Gastrocnemius medialis (tissue), 4 donors: ENCODE measurements around the gene ZNF440. TPM values are rescaled to one million over a fixed set of nuclear protein-coding genes. Genes with fewer than 3 reads are reported as not detected.
"Not testable (repeated sequence)": the region's sequence is repeated elsewhere in the genome, so short reads cannot be mapped to it uniquely, and the experiment has no call there.

ENCODE experiments used
- ATAC-seq, 2 donors: fragments of 150-250 bp; one replicate each; pipeline ENCODE4 v1.9.1; 2016
- DNase-seq, 2 donors: peaks; one replicate each; pipeline ENCODE4 v3.0.0-alpha.2; 2019
- H3K27ac ChIP-seq, 4 donors: fragments of 200-600 bp; sonication (generic); 1 replicate in 1 of 4; 2 replicates in 3 of 4; pipeline ENCODE4 v1.5.1; 2016 to 2018; ENCODE audit warnings: mild to moderate bottlenecking in 2 of 4, moderate library complexity in 1 of 4
- H3K27me3 ChIP-seq, 3 donors: fragments of 200-600 bp; sonication (generic) in 2 of 3; 1 replicate in 1 of 3; 2 replicates in 2 of 3; pipeline versions ENCODE4 v1.5.1 to v1.6.0; 2016 to 2019; ENCODE audit warnings: mild to moderate bottlenecking in 1 of 3, moderate library complexity in 1 of 3
- H3K36me3 ChIP-seq, 2 donors: fragments of 200-600 bp; sonication (generic) in 1 of 2; one replicate each; pipeline ENCODE4 v1.5.1; 2017 to 2018
- H3K4me1 ChIP-seq, 2 donors: fragments of 200-600 bp; sonication (generic) in 1 of 2; one replicate each; pipeline ENCODE4 v1.5.1; 2016 to 2017; ENCODE audit warnings: mild to moderate bottlenecking in 2 of 2
- H3K4me3 ChIP-seq, 4 donors: fragments of 200-600 bp; sonication (generic) in 3 of 4; 1 replicate in 1 of 4; 2 replicates in 3 of 4; pipeline ENCODE4 v1.5.1; 2016 to 2019; ENCODE audit warnings: mild to moderate bottlenecking in 2 of 4
- H3K9me3 ChIP-seq, 3 donors: fragments of 200-600 bp; sonication (generic) in 2 of 3; 1 replicate in 1 of 3; 2 replicates in 2 of 3; pipeline ENCODE4 v1.5.1; 2016 to 2019
- POLR2A ChIP-seq, 2 donors: fragments of 450-650 bp; IDR thresholded peaks; one replicate each; pipeline ENCODE4 v1.6.1; 2017; ENCODE audit warnings: antibody characterized with exemption in 2 of 2, mild to moderate bottlenecking in 2 of 2, moderate library complexity in 2 of 2
- in situ Hi-C, 4 donors: fragments of 200-750 bp; cut with MboI; loops; one replicate each; pipeline versions ENCODE4 v1.15.0 to v1.8.0; 2017; ENCODE audit warnings: low sequenced_read_pairs in 4 of 4
- intact Hi-C: fragments of 100-400 bp; cut with DNase I; formaldehyde crosslinking; loops from one replicate; pipeline ENCODE4 v1.15.1; 2023; ENCODE audit warnings: low total_unique reads
- total RNA-seq, 4 donors: library from RNA; depleted of rRNA; stranded (reverse); fragments of >200 nt; gene quantifications; one replicate each; pipeline versions ENCODE4 v1.1.0 to v1.2.3, GENCODE V29; 2016
- TF ChIP-seq, protein P1 (sequence below), 5 experiments: fragments of 450-650 bp in 3 of 5; fragments of 200-600 bp in 2 of 5; sonication (generic) in 2 of 5; IDR thresholded peaks in 4 of 5; conservative IDR thresholded peaks in 1 of 5; 1 replicate in 4 of 5; 2 replicates in 1 of 5; pipeline ENCODE4 v1.5.1; 2016 to 2019; ENCODE audit warnings: antibody characterized with exemption in 5 of 5, mild to moderate bottlenecking in 3 of 5, moderate library complexity in 3 of 5

Gene ZNF440
- total RNA-seq, 4 donors from 2014 or later: 2.5 to 5.5 (median 4.2) TPM

- in situ Hi-C loops: no loop called here
- Histone ChIP-seq H3K4me1 (no peaks in the 10 kb centered on the region), H3K9me3 (no peaks in the 10 kb centered on the region), H3K27ac (no peak overlapping the region), H3K27me3 (no peaks in the 10 kb centered on the region), H3K4me3 (no peak overlapping the region), H3K36me3 (no peaks in the 10 kb centered on the region)
- TF ChIP-seq, protein P1, sequence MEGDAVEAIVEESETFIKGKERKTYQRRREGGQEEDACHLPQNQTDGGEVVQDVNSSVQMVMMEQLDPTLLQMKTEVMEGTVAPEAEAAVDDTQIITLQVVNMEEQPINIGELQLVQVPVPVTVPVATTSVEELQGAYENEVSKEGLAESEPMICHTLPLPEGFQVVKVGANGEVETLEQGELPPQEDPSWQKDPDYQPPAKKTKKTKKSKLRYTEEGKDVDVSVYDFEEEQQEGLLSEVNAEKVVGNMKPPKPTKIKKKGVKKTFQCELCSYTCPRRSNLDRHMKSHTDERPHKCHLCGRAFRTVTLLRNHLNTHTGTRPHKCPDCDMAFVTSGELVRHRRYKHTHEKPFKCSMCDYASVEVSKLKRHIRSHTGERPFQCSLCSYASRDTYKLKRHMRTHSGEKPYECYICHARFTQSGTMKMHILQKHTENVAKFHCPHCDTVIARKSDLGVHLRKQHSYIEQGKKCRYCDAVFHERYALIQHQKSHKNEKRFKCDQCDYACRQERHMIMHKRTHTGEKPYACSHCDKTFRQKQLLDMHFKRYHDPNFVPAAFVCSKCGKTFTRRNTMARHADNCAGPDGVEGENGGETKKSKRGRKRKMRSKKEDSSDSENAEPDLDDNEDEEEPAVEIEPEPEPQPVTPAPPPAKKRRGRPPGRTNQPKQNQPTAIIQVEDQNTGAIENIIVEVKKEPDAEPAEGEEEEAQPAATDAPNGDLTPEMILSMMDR (IDR thresholded peaks at IDR 0.05 in 4 of 5, conservative IDR thresholded peaks at IDR 0.05 in 1 of 5): no peak
- TF ChIP-seq POLR2A (IDR thresholded peaks at IDR 0.05): no peak
- intact Hi-C loops: no loop called here
- ATAC-seq: no peak
- DNase-seq: no peak
Measured at GRCh38 chr19:11856596-11857250, 42.6 kb downstream of the ZNF440 start.

DNA sequence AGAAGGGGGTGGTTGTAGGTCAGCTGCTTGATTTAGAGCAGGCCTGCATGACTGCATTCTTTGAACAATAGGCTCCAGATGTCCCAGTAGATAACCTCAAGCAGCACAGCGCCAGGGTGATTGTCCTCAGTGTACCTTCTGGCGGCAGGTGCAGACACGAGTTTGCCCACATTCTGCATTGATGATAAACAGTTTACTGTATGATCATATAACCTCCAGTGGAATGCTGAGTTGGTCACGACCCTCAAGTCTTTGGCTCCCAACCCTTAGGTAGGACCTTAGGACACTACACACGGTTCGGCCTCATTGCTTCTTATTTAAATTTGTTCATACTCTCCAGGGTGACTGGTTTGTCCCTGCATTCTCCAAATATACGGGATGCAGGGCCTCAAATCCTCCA, 46.6 kb downstream of the ZNF440 start:
- TF ChIP-seq, protein P1 (IDR thresholded peaks at IDR 0.05 in 4 of 5, conservative IDR thresholded peaks at IDR 0.05 in 1 of 5): no peak
- no peak for TF ChIP-seq POLR2A (IDR thresholded peaks at IDR 0.05)
- in situ Hi-C loops: no loop called here
- H3K27me3 ChIP-seq: no peaks in the 10 kb centered on the region
- H3K36me3 ChIP-seq: no peaks in the 10 kb centered on the region
- H3K27ac ChIP-seq: no peak overlapping the region
- DNase-seq (no peak), ATAC-seq (no peak)
- H3K9me3 ChIP-seq: no peaks in the 10 kb centered on the region
- no peaks in the 10 kb centered on the region for H3K4me1 ChIP-seq
- no peak overlapping the region for H3K4me3 ChIP-seq
- intact Hi-C loops: no loop called here

GRCh38 chr19:11861301-11861700, 47.2 kb downstream of the ZNF440 start:
- Histone ChIP-seq H3K9me3 (no peaks in the 10 kb centered on the region), H3K27ac (no peak overlapping the region), H3K4me1 (no peaks in the 10 kb centered on the region), H3K36me3 (no peaks in the 10 kb centered on the region), H3K27me3 (no peaks in the 10 kb centered on the region), H3K4me3 (no peak overlapping the region)
- DNase-seq (no peak), ATAC-seq (no peak)
- in situ Hi-C loops: no loop called here
- intact Hi-C loops: no loop called here
- TF ChIP-seq, protein P1 (IDR thresholded peaks at IDR 0.05 in 4 of 5, conservative IDR thresholded peaks at IDR 0.05 in 1 of 5): no peak
- TF ChIP-seq POLR2A (IDR thresholded peaks at IDR 0.05): no peak

DNA sequence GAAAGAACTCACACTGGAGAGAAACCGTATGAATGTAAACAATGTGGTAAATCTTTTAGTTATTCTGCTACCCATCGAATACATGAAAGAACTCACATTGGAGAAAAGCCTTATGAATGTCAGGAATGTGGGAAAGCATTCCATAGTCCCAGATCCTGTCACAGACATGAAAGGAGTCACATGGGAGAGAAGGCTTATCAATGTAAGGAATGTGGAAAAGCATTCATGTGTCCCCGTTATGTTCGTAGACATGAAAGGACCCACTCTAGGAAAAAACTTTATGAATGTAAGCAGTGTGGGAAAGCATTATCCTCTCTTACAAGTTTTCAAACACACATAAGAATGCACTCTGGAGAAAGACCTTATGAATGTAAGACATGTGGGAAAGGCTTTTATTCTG, 53.7 kb downstream of the ZNF440 start:
- H3K36me3 ChIP-seq: peaks cover 0 to 27% of the 10 kb centered on the region in 2 donors

GRCh38 chr19:11868188-11868587, 54.1 kb downstream of the ZNF440 start:
- H3K36me3 ChIP-seq: peaks cover 0 to 27% of the 10 kb centered on the region in 2 donors
- H3K27me3 ChIP-seq: no peaks in the 10 kb centered on the region
- ATAC-seq (no peak), DNase-seq (no peak)
- in situ Hi-C loops (no loop called here), intact Hi-C loops (no loop called here)
- no peak overlapping the region for H3K4me3 ChIP-seq
- peaks cover 0 to 20% (median 14%) of the 10 kb centered on the region in 3 donors for H3K9me3 ChIP-seq
- TF ChIP-seq, protein P1 (IDR thresholded peaks at IDR 0.05 in 4 of 5, conservative IDR thresholded peaks at IDR 0.05 in 1 of 5): no peak
- no peak for TF ChIP-seq POLR2A (IDR thresholded peaks at IDR 0.05)
- H3K4me1 ChIP-seq: no peaks in the 10 kb centered on the region
- H3K27ac ChIP-seq: no peak overlapping the region

More for the DNA sequence above, 53.7 kb downstream of the ZNF440 start:
- H3K27ac ChIP-seq, H3K27me3 ChIP-seq, H3K4me1 ChIP-seq, intact Hi-C loops, H3K4me3 ChIP-seq, DNase-seq, ATAC-seq, in situ Hi-C loops: not testable (repeated sequence)
- peaks cover 0 to 20% (median 14%) of the 10 kb centered on the region in 3 donors for H3K9me3 ChIP-seq
